Measurements from ENCODE around the gene PHTF2.

- TF ChIP-seq, protein P1, sequence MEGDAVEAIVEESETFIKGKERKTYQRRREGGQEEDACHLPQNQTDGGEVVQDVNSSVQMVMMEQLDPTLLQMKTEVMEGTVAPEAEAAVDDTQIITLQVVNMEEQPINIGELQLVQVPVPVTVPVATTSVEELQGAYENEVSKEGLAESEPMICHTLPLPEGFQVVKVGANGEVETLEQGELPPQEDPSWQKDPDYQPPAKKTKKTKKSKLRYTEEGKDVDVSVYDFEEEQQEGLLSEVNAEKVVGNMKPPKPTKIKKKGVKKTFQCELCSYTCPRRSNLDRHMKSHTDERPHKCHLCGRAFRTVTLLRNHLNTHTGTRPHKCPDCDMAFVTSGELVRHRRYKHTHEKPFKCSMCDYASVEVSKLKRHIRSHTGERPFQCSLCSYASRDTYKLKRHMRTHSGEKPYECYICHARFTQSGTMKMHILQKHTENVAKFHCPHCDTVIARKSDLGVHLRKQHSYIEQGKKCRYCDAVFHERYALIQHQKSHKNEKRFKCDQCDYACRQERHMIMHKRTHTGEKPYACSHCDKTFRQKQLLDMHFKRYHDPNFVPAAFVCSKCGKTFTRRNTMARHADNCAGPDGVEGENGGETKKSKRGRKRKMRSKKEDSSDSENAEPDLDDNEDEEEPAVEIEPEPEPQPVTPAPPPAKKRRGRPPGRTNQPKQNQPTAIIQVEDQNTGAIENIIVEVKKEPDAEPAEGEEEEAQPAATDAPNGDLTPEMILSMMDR (IDR thresholded peaks at IDR 0.05 in 2 of 3, conservative IDR thresholded peaks at IDR 0.05 in 1 of 3; ENCODE audit: borderline replicate concordance in 1 of 3, insufficient read depth in 1 of 3, low read depth in 2 of 3, low read length in 2 of 3), result no peak
- TF ChIP-seq ZNF274 (IDR thresholded peaks at IDR 0.05; ENCODE audit: low read depth, low read length) (no peak), CEBPB (IDR thresholded peaks at IDR 0.05; ENCODE audit: low read depth) (no peak), ZBTB33 (IDR thresholded peaks at IDR 0.05; ENCODE audit: extremely low read depth, insufficient replicate concordance, low read length) (no peak), POLR2A (IDR thresholded peaks at IDR 0.05; ENCODE audit: borderline replicate concordance, extremely low read depth, insufficient read depth, insufficient read length) (no peak), SIN3A (IDR thresholded peaks at IDR 0.05; ENCODE audit: low read depth) (no peak), YY1 (IDR thresholded peaks at IDR 0.05; ENCODE audit: extremely low read depth, insufficient replicate concordance, low read depth, low read length) (no peak), RAD21 (IDR thresholded peaks at IDR 0.05; ENCODE audit: low read depth) (no peak), REST (IDR thresholded peaks at IDR 0.05; ENCODE audit: low read depth) (no peak), SP1 (IDR thresholded peaks at IDR 0.05; ENCODE audit: low read depth) (no peak), ATF3 (IDR thresholded peaks at IDR 0.05) (no peak), POLR2AphosphoS5 (IDR thresholded peaks at IDR 0.05; ENCODE audit: low read depth, low read length) (no peak), EZH2 (IDR thresholded peaks at IDR 0.05) (no peak)
These were observed 134.8 kb downstream of the PHTF2 start for GRCh38 chr7:77933394-77933793.

All from HCT116 (cell line).